CD8-positive, alpha-beta memory T cell (primary cell): ENCODE measurements around the gene SFSWAP. TPM values are rescaled to one million over a fixed set of nuclear protein-coding genes. Genes with fewer than 3 reads are reported as not detected.
"Not testable (repeated sequence)": the region's sequence is repeated elsewhere in the genome, so short reads cannot be mapped to it uniquely, and the experiment has no call there.

Experiments
- CTCF ChIA-PET: fragments of 350-600 bp; sonication (Branson Sonifier 250); formaldehyde crosslinking; loops from one replicate; lab custom pipeline; 2021; ENCODE audit warnings: antibody characterized with exemption; lab: Charles Lee
- POLR2A ChIA-PET: fragments of 350-600 bp; sonication (Branson Sonifier 250); formaldehyde crosslinking; loops from one replicate; lab custom pipeline; 2021; ENCODE audit warnings: antibody characterized with exemption; lab: Charles Lee
- DNase-seq, 5 donors: peaks; one replicate each; pipeline versions ENCODE4 v3.0.0 to v3.0.0-alpha.2; 2020 to 2022; ENCODE audit warnings: mixed read lengths in 1 of 5
- H3K27ac ChIP-seq: one replicate; pipeline ENCODE4 v1.7.0; 2013; ENCODE audit warnings: low read depth, mild to moderate bottlenecking, low read length, moderate library complexity
- H3K27me3 ChIP-seq: 2 replicates; pipeline ENCODE4 v1.7.0; 2013; ENCODE audit warnings: low read length, mild to moderate bottlenecking; ENCODE audit not compliant: insufficient read depth, poor library complexity, severe bottlenecking
- H3K36me3 ChIP-seq: 2 replicates; pipeline ENCODE4 v1.7.0; 2013; ENCODE audit warnings: mild to moderate bottlenecking, low read length, moderate library complexity; ENCODE audit not compliant: insufficient read depth
- H3K4me1 ChIP-seq: 2 replicates; pipeline ENCODE4 v1.7.0; 2013; ENCODE audit warnings: mild to moderate bottlenecking, low read length, moderate library complexity; ENCODE audit not compliant: insufficient read depth
- H3K4me3 ChIP-seq: 2 replicates; pipeline ENCODE4 v1.7.0; 2013; ENCODE audit warnings: mild to moderate bottlenecking, low read length
- H3K9me3 ChIP-seq: 2 replicates; pipeline ENCODE4 v1.7.0; 2013; ENCODE audit warnings: mild to moderate bottlenecking, low read length
- H3K27ac Mint-ChIP-seq, 8 donors: one replicate each; pipeline ENCODE4 v1.8.0; 2020 to 2021; ENCODE audit warnings: mixed read lengths in 8 of 8, mild to moderate bottlenecking in 6 of 8, inconsistent platforms in 3 of 8, moderate library complexity in 3 of 8
- H3K27me3 Mint-ChIP-seq, 2 donors: one replicate each; pipeline ENCODE4 v1.8.0; 2020 to 2021; ENCODE audit warnings: mixed read lengths in 2 of 2, mild to moderate bottlenecking in 1 of 2, moderate library complexity in 1 of 2
- H3K36me3 Mint-ChIP-seq, 3 donors: one replicate each; pipeline ENCODE4 v1.8.0; 2020 to 2021; ENCODE audit warnings: mixed read lengths in 3 of 3, inconsistent platforms in 1 of 3, mild to moderate bottlenecking in 1 of 3
- H3K4me1 Mint-ChIP-seq, 3 donors: one replicate each; pipeline ENCODE4 v1.8.0; 2020 to 2021; ENCODE audit warnings: mixed read lengths in 3 of 3, inconsistent platforms in 1 of 3, mild to moderate bottlenecking in 1 of 3
- H3K4me3 Mint-ChIP-seq, 7 donors: one replicate each; pipeline ENCODE4 v1.8.0; 2020 to 2021; ENCODE audit warnings: mixed read lengths in 7 of 7, mild to moderate bottlenecking in 6 of 7, moderate library complexity in 4 of 7, inconsistent platforms in 2 of 7
- H3K9me3 Mint-ChIP-seq, 5 donors: one replicate each; pipeline ENCODE4 v1.8.0; 2020 to 2022; ENCODE audit warnings: mixed read lengths in 5 of 5, mild to moderate bottlenecking in 3 of 5, moderate library complexity in 2 of 5, inconsistent platforms in 1 of 5
- polyA plus RNA-seq: library from polyadenylated mRNA; unstranded; fragments of 300-500 nt; fragmentation: Illumina TruSeq; gene quantifications from one replicate; pipeline ENCODE4 v1.2.3, GENCODE V29; 2021
- total RNA-seq, 2 experiments: library from RNA; stranded (reverse); gene quantifications; one replicate each; pipeline ENCODE4 v1.2.3, GENCODE V29; 2021

Gene SFSWAP
- total and polyA plus RNA-seq, 3 experiments from 2014 or later, result 22.6 to 65.2 (median 63.3) TPM

DNA sequence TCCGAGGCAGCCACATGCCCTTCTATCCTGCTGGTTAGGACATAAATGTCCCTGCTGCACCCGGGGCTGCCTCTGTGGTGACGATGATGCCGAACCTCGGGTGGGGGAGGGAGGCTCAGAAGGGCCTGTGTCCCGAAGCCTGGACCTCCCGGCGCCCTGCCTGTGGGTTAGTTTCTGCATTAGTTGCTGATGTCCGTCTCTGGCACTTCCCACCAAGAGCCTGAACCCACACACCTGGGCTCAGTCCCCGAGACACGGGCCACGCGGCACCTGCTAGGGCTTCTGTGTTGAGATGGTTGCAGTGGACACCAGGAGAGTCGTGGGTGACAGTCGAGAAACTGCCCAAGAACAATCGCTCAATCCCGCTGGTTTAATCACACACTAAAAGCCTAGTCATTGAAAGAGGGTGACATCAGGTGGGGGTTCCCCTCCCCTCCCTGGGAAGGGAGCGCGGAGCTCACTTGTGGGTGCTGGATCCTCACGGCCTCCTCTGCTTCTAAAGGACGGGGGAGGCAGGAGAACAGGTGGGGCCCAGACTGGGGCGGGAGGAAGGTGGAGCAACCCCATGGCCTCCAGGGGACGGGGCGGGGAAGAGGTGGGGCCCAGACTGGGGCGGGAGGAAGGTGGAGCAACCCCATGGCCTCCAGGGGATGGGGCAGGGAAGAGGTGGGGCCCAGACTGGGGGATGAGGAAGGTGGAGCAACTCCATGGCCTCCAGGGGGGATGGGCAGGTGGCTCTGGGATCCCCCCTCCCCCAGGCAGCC is 29.0 kb upstream of the SFSWAP start:
- H3K27ac Mint-ChIP-seq, result peak overlapping the region in 1 of 8 donors; percentile 55

GRCh38 chr12:131682510-131682895 is 28.4 kb upstream of the SFSWAP start:
- Histone ChIP-seq H3K36me3 (no peaks in the 10 kb centered on the region), H3K27me3 (no peaks in the 10 kb centered on the region), H3K9me3 (no peaks in the 10 kb centered on the region), H3K4me1 (no peaks in the 10 kb centered on the region), H3K27ac (no peak overlapping the region), H3K4me3 (no peak overlapping the region)
- peak overlapping the region in 2 of 8 donors; percentile 13 to 35 for H3K27ac Mint-ChIP-seq
- CTCF ChIA-PET, result no interaction called here
- H3K27me3 Mint-ChIP-seq, result peaks cover 0 to 3% of the 10 kb centered on the region in 2 donors
- no peaks in the 10 kb centered on the region for H3K36me3 Mint-ChIP-seq
- POLR2A ChIA-PET, result no interaction called here
- peaks cover 0 to 11% (median 6%) of the 10 kb centered on the region in 3 donors for H3K4me1 Mint-ChIP-seq
- DNase-seq, result peak in 1 of 5 donors; percentile 39
- H3K9me3 Mint-ChIP-seq, result no peaks in the 10 kb centered on the region
- H3K4me3 Mint-ChIP-seq, result no peak overlapping the region

More for the DNA sequence above, 29.0 kb upstream of the SFSWAP start:
- H3K27me3 Mint-ChIP-seq, POLR2A ChIA-PET, H3K36me3 ChIP-seq, H3K27me3 ChIP-seq, H3K36me3 Mint-ChIP-seq, H3K4me3 ChIP-seq, H3K9me3 ChIP-seq, H3K27ac ChIP-seq, H3K9me3 Mint-ChIP-seq, H3K4me1 ChIP-seq, CTCF ChIA-PET: not testable (repeated sequence)
- Mint-ChIP-seq H3K4me3 (peak overlapping the region in 5 of 7 donors; percentile 3 to 80 (median 72)), H3K4me1 (peaks cover 0 to 11% (median 6%) of the 10 kb centered on the region in 3 donors)
- DNase-seq, result peak in 4 of 5 donors; percentile 23 to 74 (median 53)

DNA sequence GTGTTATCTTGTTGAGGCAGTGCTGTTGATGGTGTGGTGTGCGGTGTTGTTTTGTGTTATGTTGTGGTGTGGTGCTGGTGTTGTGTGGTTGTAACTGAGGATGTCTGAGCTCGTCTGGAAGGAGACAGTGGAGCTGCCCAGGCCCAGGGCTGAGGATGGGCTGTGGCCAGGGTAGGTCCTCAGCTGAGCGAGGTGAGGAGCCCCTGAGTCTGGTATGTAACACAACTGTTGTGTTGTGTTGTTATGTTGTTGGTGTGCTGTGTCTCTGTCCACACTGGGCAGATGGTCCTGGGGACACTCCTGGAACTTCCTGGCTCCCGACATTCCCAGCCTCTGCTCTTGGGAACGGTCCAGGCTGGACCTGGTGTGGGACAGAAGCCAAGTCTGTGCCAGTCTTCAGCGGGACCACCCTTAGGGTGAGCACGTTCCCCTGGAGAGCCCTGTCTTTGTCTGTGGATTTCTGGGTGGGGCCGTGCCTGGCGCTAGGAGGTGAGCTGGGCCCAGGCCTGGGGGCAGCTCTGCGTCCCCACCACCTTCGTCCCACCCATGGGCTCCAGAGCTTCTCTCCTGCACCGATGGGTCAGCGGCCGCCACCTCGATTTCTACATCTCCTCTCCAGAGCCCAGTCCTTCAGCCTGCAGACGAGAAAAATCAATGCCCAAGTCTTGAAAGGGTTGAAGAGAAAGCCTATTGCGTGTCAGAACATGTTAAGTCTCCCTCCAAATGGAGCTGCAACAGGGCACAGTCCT is 27.4 kb upstream of the SFSWAP start:
- DNase-seq, result no peak
- Histone ChIP-seq H3K4me3 (no peak overlapping the region), H3K27ac (no peak overlapping the region), H3K27me3 (no peaks in the 10 kb centered on the region), H3K4me1 (no peaks in the 10 kb centered on the region), H3K36me3 (no peaks in the 10 kb centered on the region), H3K9me3 (no peaks in the 10 kb centered on the region)
- Mint-ChIP-seq H3K27me3 (peaks cover 0 to 3% of the 10 kb centered on the region in 2 donors), H3K4me3 (no peak overlapping the region), H3K36me3 (no peaks in the 10 kb centered on the region), H3K9me3 (no peaks in the 10 kb centered on the region), H3K27ac (peak overlapping the region in 2 of 8 donors; percentile 8 to 10), H3K4me1 (peaks cover 0 to 11% (median 6%) of the 10 kb centered on the region in 3 donors)
- CTCF ChIA-PET, result no interaction called here
- POLR2A ChIA-PET, result no interaction called here

- no peaks in the 10 kb centered on the region for H3K9me3 ChIP-seq
- no peaks in the 10 kb centered on the region for H3K36me3 ChIP-seq
- ChIA-PET CTCF (no interaction called here), POLR2A (no interaction called here)
- no peak overlapping the region for H3K27ac Mint-ChIP-seq
- H3K4me1 ChIP-seq, result no peaks in the 10 kb centered on the region
- H3K4me1 Mint-ChIP-seq, result peaks cover 0 to 11% (median 6%) of the 10 kb centered on the region in 3 donors
- H3K27me3 ChIP-seq, result no peaks in the 10 kb centered on the region
- no peak overlapping the region for H3K4me3 Mint-ChIP-seq
- DNase-seq, result no peak
- H3K4me3 ChIP-seq, result no peak overlapping the region
- H3K27ac ChIP-seq, result no peak overlapping the region
- peaks cover 0 to 3% of the 10 kb centered on the region in 2 donors for H3K27me3 Mint-ChIP-seq
- no peaks in the 10 kb centered on the region for H3K36me3 Mint-ChIP-seq
- H3K9me3 Mint-ChIP-seq, result no peaks in the 10 kb centered on the region
These were observed 26.7 kb upstream of the SFSWAP start for GRCh38 chr12:131684015-131684725.

- H3K9me3 ChIP-seq, result no peaks in the 10 kb centered on the region
These were observed 23.4 kb upstream of the SFSWAP start for GRCh38 chr12:131687346-131688125.

GRCh38 chr12:131688131-131688844 is 22.6 kb upstream of the SFSWAP start:
- Histone ChIP-seq H3K4me1 (no peaks in the 10 kb centered on the region), H3K9me3 (no peaks in the 10 kb centered on the region), H3K27ac (no peak overlapping the region), H3K27me3 (no peaks in the 10 kb centered on the region), H3K36me3 (no peaks in the 10 kb centered on the region), H3K4me3 (no peak overlapping the region)
- CTCF ChIA-PET, result no interaction called here
- Mint-ChIP-seq H3K27ac (peak overlapping the region in 1 of 8 donors; percentile 62), H3K4me3 (no peak overlapping the region), H3K36me3 (no peaks in the 10 kb centered on the region), H3K9me3 (no peaks in the 10 kb centered on the region), H3K4me1 (no peaks in the 10 kb centered on the region), H3K27me3 (peaks cover 2 to 14% of the 10 kb centered on the region in 2 donors)
- POLR2A ChIA-PET, result no interaction called here
- no peak for DNase-seq

More at GRCh38 chr12:131687346-131688125, 23.4 kb upstream of the SFSWAP start:
- no peaks in the 10 kb centered on the region for H3K36me3 Mint-ChIP-seq
- Histone ChIP-seq H3K4me1 (no peaks in the 10 kb centered on the region), H3K27me3 (no peaks in the 10 kb centered on the region), H3K4me3 (no peak overlapping the region), H3K36me3 (no peaks in the 10 kb centered on the region), H3K27ac (no peak overlapping the region)
- H3K4me3 Mint-ChIP-seq, result no peak overlapping the region
- ChIA-PET CTCF (no interaction called here), POLR2A (no interaction called here)
- H3K27ac Mint-ChIP-seq, result peak overlapping the region in 1 of 8 donors; percentile 62
- peaks cover 3 to 12% of the 10 kb centered on the region in 2 donors for H3K27me3 Mint-ChIP-seq
- peaks cover 0 to 4% (median 0%) of the 10 kb centered on the region in 3 donors for H3K4me1 Mint-ChIP-seq
- no peaks in the 10 kb centered on the region for H3K9me3 Mint-ChIP-seq
- no peak for DNase-seq

DNA sequence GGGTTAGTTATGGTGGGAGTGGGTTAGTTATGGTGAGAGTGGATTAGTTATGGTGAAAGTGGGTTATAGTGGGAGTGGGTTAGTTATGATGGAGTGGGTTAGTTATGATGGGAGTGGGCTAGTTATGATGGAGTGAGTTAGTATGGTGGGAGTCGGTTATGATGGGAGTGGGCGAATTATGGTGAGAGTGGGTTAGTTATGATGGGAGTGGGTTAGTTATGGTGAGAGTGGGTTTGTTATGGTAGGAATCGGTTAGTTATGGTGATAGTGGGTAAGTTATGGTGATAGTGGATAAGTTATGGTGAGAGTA is 22.1 kb upstream of the SFSWAP start:
- no peaks in the 10 kb centered on the region for H3K9me3 Mint-ChIP-seq
- Histone ChIP-seq H3K4me3 (no peak overlapping the region), H3K27ac (no peak overlapping the region), H3K27me3 (peaks cover 5% of the 10 kb centered on the region), H3K36me3 (no peaks in the 10 kb centered on the region), H3K9me3 (no peaks in the 10 kb centered on the region), H3K4me1 (no peaks in the 10 kb centered on the region)
- ChIA-PET CTCF (no interaction called here), POLR2A (no interaction called here)
- no peaks in the 10 kb centered on the region for H3K4me1 Mint-ChIP-seq
- peaks cover 2 to 17% of the 10 kb centered on the region in 2 donors for H3K27me3 Mint-ChIP-seq
- peak overlapping the region in 1 of 8 donors; percentile 45 for H3K27ac Mint-ChIP-seq
- no peak overlapping the region for H3K4me3 Mint-ChIP-seq
- no peaks in the 10 kb centered on the region for H3K36me3 Mint-ChIP-seq
- DNase-seq, result no peak
